HFF-Myc (cell line): Measurements from ENCODE around the gene FMNL2.

Source experiments
- DNase-seq: peaks from one replicate; pipeline ENCODE4 v3.0.0-alpha.2; 2011; ENCODE audit warnings: low read depth; ENCODE audit errors: extremely low read depth
- H3K4me3 ChIP-seq: replicated peaks from 2 replicates; pipeline ENCODE4 v1.5.1; 2011; ENCODE audit warnings: low read depth, mild to moderate bottlenecking, control low read depth, low read length
- TF ChIP-seq, protein P1 (sequence below): IDR thresholded peaks from 2 replicates; pipeline ENCODE4 v1.5.1; 2012; ENCODE audit warnings: mild to moderate bottlenecking, low read depth, low read length, control low read depth; ENCODE audit errors: missing control alignments

Gene FMNL2

DNA sequence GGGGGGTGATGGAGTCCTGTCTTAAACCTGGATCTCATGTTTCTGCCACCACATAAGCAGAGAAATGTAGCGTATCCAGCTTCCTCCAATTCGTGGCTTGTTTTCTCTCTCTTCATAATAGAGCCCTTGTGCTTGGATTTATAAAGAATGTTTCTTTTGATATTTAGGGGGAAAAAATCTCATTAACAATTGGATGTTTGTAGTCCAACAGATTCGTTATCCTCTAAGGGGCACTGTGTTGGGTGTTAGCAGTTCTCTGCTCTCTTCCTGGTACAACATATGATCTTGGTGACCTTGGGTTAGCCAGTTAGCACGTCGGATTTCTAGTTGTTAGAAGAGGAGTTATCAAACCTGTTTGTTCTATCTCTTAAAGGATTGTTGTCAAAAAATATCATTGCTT is 127.8 kb downstream of the FMNL2 start:
- DNase-seq, result no peak
- TF ChIP-seq, protein P1, sequence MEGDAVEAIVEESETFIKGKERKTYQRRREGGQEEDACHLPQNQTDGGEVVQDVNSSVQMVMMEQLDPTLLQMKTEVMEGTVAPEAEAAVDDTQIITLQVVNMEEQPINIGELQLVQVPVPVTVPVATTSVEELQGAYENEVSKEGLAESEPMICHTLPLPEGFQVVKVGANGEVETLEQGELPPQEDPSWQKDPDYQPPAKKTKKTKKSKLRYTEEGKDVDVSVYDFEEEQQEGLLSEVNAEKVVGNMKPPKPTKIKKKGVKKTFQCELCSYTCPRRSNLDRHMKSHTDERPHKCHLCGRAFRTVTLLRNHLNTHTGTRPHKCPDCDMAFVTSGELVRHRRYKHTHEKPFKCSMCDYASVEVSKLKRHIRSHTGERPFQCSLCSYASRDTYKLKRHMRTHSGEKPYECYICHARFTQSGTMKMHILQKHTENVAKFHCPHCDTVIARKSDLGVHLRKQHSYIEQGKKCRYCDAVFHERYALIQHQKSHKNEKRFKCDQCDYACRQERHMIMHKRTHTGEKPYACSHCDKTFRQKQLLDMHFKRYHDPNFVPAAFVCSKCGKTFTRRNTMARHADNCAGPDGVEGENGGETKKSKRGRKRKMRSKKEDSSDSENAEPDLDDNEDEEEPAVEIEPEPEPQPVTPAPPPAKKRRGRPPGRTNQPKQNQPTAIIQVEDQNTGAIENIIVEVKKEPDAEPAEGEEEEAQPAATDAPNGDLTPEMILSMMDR, result no peak
- no peak overlapping the region for H3K4me3 ChIP-seq

DNA sequence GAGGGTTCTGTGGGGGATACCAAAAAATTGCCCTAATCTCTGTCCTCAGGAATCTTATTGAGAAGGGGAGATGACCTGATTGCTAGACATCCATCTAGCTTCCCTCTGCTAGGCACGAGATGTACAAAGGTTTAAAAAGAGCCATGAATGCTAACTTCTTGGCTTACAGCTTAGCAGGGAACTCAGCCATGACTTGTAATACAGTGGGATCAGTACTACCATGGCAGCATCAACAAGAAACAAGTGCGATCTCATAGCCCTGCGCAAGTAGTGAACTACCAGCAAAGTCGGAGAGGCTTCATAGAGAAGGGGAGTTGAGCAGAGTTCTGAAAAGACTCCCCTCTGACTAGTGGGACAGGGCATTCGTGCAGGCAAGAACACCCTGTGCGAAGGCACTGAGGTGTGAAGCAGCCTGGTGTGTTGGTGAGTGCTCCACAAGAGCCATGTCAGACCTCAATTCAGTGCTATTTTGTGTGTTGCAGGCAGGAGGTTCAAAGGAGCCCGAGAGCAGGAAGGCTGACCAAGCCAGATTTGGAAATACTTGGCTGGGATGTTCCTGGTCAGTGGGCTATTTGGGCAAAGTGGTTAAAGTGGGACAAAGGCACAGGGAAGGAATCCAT is 130.0 kb downstream of the FMNL2 start:
- H3K4me3 ChIP-seq, result no peak overlapping the region
- DNase-seq, result no peak
- TF ChIP-seq, protein P1, result no peak

DNA sequence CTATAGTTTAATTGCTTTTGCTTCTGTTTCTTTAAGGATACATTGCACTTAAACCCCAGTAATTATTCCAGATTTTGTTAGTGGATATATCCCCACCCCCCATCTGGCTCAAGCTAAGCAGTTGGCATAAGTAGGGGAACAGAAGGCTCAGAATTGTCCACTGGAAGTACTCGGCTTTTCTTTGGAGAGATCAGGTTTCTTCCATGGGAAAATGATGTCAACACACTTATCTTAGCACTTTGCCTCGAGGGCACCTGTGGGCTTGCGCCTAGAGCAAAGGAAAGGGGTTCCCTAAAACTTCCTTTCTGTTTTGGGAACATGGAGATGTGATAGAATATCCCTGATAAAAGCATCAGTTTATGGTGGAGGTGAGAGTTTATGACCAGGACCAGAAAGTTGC is 130.6 kb downstream of the FMNL2 start:
- H3K4me3 ChIP-seq, result no peak overlapping the region
- no peak for DNase-seq
- TF ChIP-seq, protein P1, result no peak

DNA sequence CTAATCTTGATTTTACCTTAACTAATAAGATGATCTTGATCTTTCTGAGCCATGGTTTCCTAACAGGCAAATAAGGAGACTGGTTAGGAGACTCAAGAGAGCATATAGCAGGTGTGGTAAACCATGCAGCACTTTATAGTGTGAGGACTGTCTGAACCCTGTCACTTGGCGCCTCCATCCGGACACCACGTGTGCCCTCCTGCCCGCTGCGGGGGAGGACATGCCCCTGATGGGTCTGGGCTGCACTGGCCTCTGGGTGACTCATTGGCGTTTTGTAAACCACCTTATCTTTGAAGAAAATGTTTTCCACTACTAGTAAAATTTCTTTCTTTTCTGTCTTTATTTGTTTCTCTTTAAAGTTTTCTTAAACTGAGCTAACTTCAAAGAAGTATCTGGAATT is 131.1 kb downstream of the FMNL2 start:
- H3K4me3 ChIP-seq, result no peak overlapping the region
- TF ChIP-seq, protein P1, result no peak
- no peak for DNase-seq

DNA sequence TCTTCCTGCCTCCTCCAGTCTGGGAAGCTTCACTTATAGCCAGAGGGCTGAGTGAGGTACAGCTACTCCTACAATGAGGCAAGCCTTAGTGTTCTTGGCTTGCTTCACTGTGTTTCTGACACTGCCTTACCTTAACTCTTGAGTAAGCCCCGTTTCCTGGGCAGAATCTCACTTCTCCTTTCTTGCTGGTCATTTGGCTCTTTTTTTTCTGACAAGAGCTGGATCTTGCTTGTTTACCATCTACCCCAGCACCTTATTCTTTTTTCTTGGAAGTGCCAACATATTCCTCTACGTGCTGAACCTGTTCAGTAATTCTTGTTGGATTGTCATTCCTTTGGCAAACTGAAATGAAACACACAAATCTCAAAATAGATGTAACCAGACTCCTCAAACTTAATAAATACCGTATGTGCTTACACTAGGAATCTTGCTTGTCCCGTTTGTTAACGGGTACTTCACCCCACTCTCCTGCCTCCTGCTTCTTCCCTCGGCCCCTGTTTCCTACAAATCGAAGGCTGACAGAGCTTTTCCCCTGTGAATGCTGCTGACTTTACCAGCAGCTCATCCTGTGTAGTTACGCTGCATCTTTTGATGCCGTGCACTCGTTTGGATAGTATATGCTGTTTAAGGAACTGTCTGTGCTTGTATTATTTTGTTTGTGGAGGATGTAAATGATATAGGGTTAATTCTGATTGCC is 132.2 kb downstream of the FMNL2 start:
- H3K4me3 ChIP-seq, result no peak overlapping the region
- DNase-seq, result no peak
- TF ChIP-seq, protein P1, result no peak

DNA sequence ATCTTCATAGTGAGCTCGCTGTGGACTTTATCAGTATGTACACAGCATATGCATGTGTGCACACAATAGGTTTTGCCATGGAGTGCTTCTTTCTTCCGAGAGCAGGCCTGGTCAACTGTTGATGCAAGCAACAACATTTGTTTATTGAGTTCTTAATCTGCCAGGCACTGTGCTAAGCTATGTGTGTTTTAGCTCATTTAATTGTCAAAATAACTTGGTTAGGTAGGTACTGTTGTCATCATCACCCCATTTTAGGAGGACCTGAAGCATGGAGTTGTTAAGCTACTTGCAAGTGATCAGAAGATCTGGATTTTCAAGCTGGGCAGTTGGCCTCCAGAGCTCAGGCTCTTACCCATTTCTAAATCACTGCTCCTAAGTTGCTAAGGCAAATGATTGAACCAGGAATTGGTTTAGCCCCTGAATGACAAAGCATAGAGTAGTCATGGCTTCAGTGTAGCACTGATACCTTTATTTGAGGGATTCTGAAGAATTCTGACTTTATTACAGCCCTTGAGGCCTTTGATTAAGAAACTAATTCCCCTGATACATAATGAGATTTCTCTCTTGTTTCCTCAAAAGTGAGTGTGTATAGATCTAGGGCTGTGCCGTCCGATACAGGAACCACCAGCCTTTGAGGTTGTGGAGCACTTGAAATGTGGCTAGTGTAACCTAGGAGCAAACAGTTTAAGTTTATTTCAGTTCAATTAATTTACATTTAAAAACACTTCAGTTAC is 132.9 kb downstream of the FMNL2 start:
- TF ChIP-seq, protein P1, result no peak
- no peak for DNase-seq
- no peak overlapping the region for H3K4me3 ChIP-seq
